ENCODE data around the gene ANKMY2.

ANKMY2 gene

DNA sequence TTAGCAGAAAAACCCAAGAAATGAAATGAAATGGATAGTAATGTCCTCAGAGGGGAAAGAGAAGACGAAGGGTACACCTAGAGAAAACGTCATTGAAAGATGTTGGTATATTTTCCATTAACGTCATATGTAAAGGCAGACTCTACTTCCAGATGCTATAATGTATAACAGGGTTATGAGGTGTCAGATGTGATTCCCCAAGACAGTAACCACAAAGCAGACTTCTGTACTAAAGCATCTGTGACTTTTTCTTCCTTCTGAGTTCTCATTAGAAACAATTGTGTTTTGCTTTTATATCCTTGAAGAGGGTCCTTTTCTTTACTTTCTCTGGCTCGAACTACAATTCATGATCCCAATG is 81.6 kb downstream of the ANKMY2 start:
- TF ChIP-seq CTCF (conservative IDR thresholded peaks at IDR 0.05) (no peak), ZFX (IDR thresholded peaks at IDR 0.05) (no peak)
- no peak overlapping the region for H3K27ac ChIP-seq

GRCh38 chr7:16563281-16564022 is 82.1 kb downstream of the ANKMY2 start:
- TF ChIP-seq ZFX (IDR thresholded peaks at IDR 0.05) (no peak), CTCF (conservative IDR thresholded peaks at IDR 0.05) (no peak)
- no peak overlapping the region for H3K27ac ChIP-seq

- TF ChIP-seq CTCF (conservative IDR thresholded peaks at IDR 0.05) (no peak), ZFX (IDR thresholded peaks at IDR 0.05) (no peak)
- H3K27ac ChIP-seq, result no peak overlapping the region
Measured at GRCh38 chr7:16562456-16563220, 82.9 kb downstream of the ANKMY2 start.

DNA sequence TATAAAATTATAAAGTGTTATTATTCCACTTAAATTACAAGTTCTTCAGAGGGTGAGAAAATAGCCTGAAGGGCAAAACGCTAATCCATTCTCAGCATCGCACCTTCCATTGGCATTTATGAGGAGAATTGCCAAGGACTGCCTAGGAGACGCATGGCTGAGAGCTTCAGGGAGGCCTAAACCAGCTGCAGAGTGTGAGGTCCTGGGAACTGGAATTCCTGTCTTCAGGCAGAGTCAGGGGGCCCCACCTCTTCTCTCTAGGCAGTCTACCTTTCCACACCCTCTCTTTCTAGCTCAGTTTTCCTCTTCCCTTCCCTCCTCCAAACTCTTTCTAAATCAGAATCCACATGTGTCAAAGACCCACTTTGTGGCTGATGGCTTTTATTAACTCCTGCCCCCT is 83.6 kb downstream of the ANKMY2 start:
- TF ChIP-seq ZFX (IDR thresholded peaks at IDR 0.05), result no peak
- TF ChIP-seq CTCF (conservative IDR thresholded peaks at IDR 0.05), result no peak
- no peak overlapping the region for H3K27ac ChIP-seq

DNA sequence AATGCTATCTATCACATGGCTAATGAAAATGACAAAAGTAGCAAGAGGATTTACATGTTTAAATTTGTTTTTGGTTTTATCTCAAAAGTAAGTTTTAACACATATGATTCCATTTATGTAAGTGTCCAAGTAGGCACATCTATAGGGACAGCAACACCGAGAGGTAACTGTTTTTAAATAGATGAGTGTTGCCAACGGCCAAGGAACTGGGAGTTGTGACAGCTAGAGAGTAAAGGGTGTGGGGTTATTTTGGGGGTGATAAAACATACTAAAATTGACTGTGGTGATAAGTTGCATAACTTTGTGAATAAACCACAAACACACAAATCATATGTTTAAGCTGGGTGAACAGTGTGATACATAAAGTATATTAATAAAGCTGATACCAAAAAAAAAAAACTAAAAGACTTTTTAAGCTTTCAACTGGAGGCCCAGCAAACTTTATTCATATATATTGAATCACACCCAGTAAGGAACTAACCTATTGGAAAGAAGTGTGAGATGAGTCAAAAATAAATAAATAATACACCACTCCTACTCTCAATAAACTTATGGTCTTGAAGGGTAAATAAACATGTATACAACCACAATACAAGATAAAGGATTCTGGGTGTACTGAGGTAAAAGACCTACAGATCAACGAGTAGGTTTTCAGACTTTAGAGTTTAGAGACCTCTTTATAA is 85.9 kb downstream of the ANKMY2 start:
- no peak for TF ChIP-seq CTCF (conservative IDR thresholded peaks at IDR 0.05)
- TF ChIP-seq ZFX (IDR thresholded peaks at IDR 0.05), result no peak
- no peak overlapping the region for H3K27ac ChIP-seq

DNA sequence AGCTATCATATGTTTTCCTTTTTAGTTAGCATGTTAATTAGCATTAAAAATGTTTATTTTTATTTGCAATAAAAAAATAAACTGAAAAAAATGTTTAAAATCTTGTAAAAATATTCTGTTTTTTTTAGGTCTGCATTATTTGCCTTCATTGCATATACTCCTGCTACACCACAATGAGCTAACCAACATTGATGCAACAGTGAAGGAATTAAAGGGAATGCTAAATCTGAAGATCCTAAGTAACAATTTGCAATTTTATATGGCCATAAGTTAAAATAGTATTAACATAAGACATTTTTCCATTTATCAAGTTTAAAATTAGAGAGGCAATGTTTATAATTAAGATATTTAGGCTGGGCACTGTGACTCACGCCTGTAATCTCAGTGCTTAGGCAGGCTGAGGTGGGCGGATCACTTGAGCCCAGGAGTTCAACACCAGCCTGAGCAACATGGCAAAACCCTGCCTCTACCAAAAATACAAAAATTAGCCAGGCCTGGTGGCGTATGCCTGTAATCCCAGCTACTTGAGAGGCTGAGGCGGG is 86.7 kb downstream of the ANKMY2 start:
- TF ChIP-seq ZFX (IDR thresholded peaks at IDR 0.05) (no peak), CTCF (conservative IDR thresholded peaks at IDR 0.05) (no peak)
- no peak overlapping the region for H3K27ac ChIP-seq

DNA sequence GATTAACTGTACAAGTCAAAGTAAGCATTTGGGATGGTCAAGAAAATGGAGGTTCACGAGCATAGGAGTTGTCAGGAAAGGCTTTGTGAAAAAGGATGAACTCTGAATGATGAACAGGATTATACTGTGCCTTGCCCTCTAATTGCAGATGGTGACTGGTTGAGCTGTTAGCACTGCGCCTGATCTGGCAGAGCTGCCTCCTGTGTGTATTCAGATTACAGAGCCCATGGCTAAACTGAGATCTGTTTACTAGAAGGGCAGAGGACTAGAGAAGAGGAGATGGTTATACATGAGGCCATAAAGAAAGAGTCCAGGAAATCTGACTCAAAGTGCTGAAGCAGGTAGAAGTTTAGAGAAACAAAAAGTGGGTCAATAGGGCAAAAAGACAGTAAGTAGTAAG is 89.2 kb downstream of the ANKMY2 start:
- TF ChIP-seq CTCF (conservative IDR thresholded peaks at IDR 0.05) (no peak), ZFX (IDR thresholded peaks at IDR 0.05) (no peak)
- no peak overlapping the region for H3K27ac ChIP-seq

Data from C4-2B (cell line).